Loucy (cell line): ENCODE data around the gene SMCO2.

ENCODE experiments used
- CTCF ChIP-seq: fragments of 200-600 bp; sonication (generic); conservative IDR thresholded peaks from 2 replicates; pipeline ENCODE4 v1.5.1; 2014; ENCODE audit warnings: mild to moderate bottlenecking, antibody characterized with exemption, low read length
- EZH2phosphoT487 ChIP-seq: fragments of 200-600 bp; IDR thresholded peaks from 2 replicates; pipeline ENCODE4 v1.6.1; 2018; ENCODE audit warnings: antibody characterized with exemption, mild to moderate bottlenecking, moderate library complexity, borderline replicate concordance

- no peak for TF ChIP-seq CTCF
- no peak for TF ChIP-seq EZH2phosphoT487
Measured at GRCh38 chr12:27545665-27546064, 99.1 kb downstream of the SMCO2 start.
